MM.1S (cell line): ENCODE measurements around the gene ADAMTS2.

Experiments used
- DNase-seq: peaks from one replicate; pipeline ENCODE4 v3.0.0-alpha.2; 2015
- H2AFZ ChIP-seq: fragments of 300-600 bp; sonication (generic); 2 replicates; pipeline ENCODE4 v1.6.0; 2016; ENCODE audit warnings: antibody characterized with exemption, low read length
- H3F3A ChIP-seq: fragments of 300-600 bp; sonication (generic); 2 replicates; pipeline ENCODE4 v1.6.1; 2016; ENCODE audit warnings: mild to moderate bottlenecking, antibody characterized with exemption, low read length, moderate library complexity, mixed read lengths; ENCODE audit not compliant: insufficient read depth
- H3K27ac ChIP-seq: fragments of 300-600 bp; sonication (generic); 2 replicates; pipeline ENCODE4 v1.5.1; 2016; ENCODE audit warnings: mild to moderate bottlenecking, low read length
- H3K27me3 ChIP-seq: fragments of 300-600 bp; sonication (generic); replicated peaks from 2 replicates; pipeline ENCODE4 v1.6.0; 2016; ENCODE audit warnings: low read length; ENCODE audit not compliant: insufficient read depth
- H3K36me3 ChIP-seq: fragments of 300-600 bp; sonication (generic); replicated peaks from 2 replicates; pipeline ENCODE4 v1.6.1; 2016; ENCODE audit warnings: mild to moderate bottlenecking, low read length, mixed read lengths; ENCODE audit not compliant: insufficient read depth
- H3K4me1 ChIP-seq: fragments of 300-600 bp; sonication (generic); 2 replicates; pipeline ENCODE4 v1.6.1; 2016; ENCODE audit warnings: low read length, mixed read lengths
- H3K4me2 ChIP-seq: fragments of 300-600 bp; sonication (generic); 2 replicates; pipeline ENCODE4 v1.6.0; 2016; ENCODE audit warnings: low read depth, low read length
- H3K4me3 ChIP-seq: fragments of 300-600 bp; sonication (generic); 2 replicates; pipeline ENCODE4 v1.5.1; 2016; ENCODE audit warnings: low read length, mixed read lengths
- H3K79me2 ChIP-seq: fragments of 300-600 bp; sonication (generic); 2 replicates; pipeline ENCODE4 v1.6.1; 2016; ENCODE audit warnings: mixed run types, low read length, mixed read lengths
- H3K9ac ChIP-seq: fragments of 300-600 bp; sonication (generic); 2 replicates; pipeline ENCODE4 v1.6.1; 2016; ENCODE audit warnings: low read length, mixed read lengths
- H3K9me2 ChIP-seq: fragments of 300-600 bp; sonication (generic); replicated peaks from 2 replicates; pipeline ENCODE4 v1.6.1; 2016; ENCODE audit warnings: mild to moderate bottlenecking, low read length, mixed read lengths; ENCODE audit not compliant: insufficient read depth
- H3K9me3 ChIP-seq: fragments of 300-600 bp; sonication (generic); replicated peaks from 2 replicates; pipeline ENCODE4 v1.6.1; 2016; ENCODE audit warnings: mild to moderate bottlenecking, low read length, mixed read lengths; ENCODE audit not compliant: insufficient read depth
- H4K20me1 ChIP-seq: fragments of 300-600 bp; sonication (generic); 2 replicates; pipeline ENCODE4 v1.6.1; 2016; ENCODE audit warnings: mild to moderate bottlenecking, low read length, moderate library complexity, mixed read lengths; ENCODE audit not compliant: insufficient read depth
- CTCF ChIP-seq: fragments of 300-600 bp; sonication (generic); IDR thresholded peaks from 2 replicates; pipeline ENCODE4 v1.5.1; 2016; ENCODE audit warnings: antibody characterized with exemption, low read length, mixed read lengths
- EZH2 ChIP-seq: fragments of 300-600 bp; sonication (generic); optimal IDR thresholded peaks from 2 replicates; pipeline ENCODE3; 2017; ENCODE audit warnings: low read depth, mild to moderate bottlenecking, antibody characterized with exemption, low read length, mixed read lengths
- EZH2phosphoT487 ChIP-seq: fragments of 300-600 bp; sonication (generic); IDR thresholded peaks from 2 replicates; pipeline ENCODE4 v1.6.1; 2018; ENCODE audit warnings: antibody characterized with exemption, low read length

ADAMTS2 gene

GRCh38 chr5:179229331-179229831, 115.9 kb downstream of the ADAMTS2 start:
- TF ChIP-seq CTCF (no peak), EZH2phosphoT487 (no peak), EZH2 (no peak)
- Histone ChIP-seq H3K36me3 (no peaks in the 10 kb centered on the region), H4K20me1 (no peaks in the 10 kb centered on the region), H2AFZ (no peak overlapping the region), H3K4me2 (no peak overlapping the region), H3F3A (no peaks in the 10 kb centered on the region), H3K9me3 (no peaks in the 10 kb centered on the region), H3K27me3 (peaks cover 48% of the 10 kb centered on the region), H3K79me2 (no peaks in the 10 kb centered on the region), H3K9me2 (no peaks in the 10 kb centered on the region), H3K27ac (no peak overlapping the region), H3K4me1 (no peaks in the 10 kb centered on the region), H3K4me3 (no peak overlapping the region), H3K9ac (no peak overlapping the region)
- DNase-seq, result no peak

DNA sequence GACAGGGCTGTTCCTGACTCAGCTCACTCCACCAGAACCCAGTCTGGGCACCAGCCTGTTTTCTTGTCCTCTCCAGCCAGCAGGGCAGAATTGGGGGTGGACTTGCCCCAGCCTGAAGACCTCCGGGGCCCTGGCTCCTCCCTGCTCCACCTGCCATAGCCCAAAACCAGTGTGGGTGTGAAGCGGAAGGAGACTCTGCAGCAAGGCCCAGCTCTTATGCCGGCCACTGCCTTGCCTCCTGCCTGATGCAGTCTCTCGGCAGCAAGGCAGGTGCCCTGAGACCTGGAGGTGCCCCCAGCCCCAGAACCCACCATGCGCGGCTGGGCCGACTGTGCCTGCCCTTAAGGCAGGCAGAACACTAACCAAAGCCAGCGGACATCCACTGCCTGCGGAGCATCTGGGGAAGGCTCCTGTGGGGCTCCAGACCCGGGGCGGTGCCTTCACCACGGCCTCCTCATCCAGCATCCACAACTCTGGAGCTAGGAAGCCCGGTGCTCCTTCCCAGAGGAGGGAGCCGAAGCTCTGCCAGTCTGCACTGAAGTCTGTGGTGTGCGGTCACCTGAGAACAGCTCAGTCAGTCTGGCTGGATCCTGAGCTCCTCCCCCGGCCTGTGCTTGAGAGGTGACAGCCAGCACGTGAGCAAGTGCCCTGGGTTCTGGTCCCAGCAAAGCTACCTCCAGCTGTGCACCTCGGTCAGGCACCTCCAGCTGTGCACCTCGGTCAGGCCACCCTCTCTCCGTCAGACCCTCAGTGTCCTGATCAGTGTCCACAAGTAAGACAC, 116.7 kb downstream of the ADAMTS2 start:
- H3K4me3 ChIP-seq, result no peak overlapping the region
- H2AFZ ChIP-seq, result no peak overlapping the region
- H3K4me1 ChIP-seq, result no peaks in the 10 kb centered on the region
- TF ChIP-seq EZH2, result no peak
- TF ChIP-seq EZH2phosphoT487, result no peak
- no peak for TF ChIP-seq CTCF
- no peaks in the 10 kb centered on the region for H3K36me3 ChIP-seq
- H3K9me2 ChIP-seq, result no peaks in the 10 kb centered on the region
- no peaks in the 10 kb centered on the region for H3K79me2 ChIP-seq
- no peaks in the 10 kb centered on the region for H3K9me3 ChIP-seq
- no peaks in the 10 kb centered on the region for H4K20me1 ChIP-seq
- DNase-seq, result no peak
- no peak overlapping the region for H3K27ac ChIP-seq
- peaks cover 40% of the 10 kb centered on the region for H3K27me3 ChIP-seq
- H3K4me2 ChIP-seq, result no peak overlapping the region
- H3K9ac ChIP-seq, result no peak overlapping the region
- no peaks in the 10 kb centered on the region for H3F3A ChIP-seq

DNA sequence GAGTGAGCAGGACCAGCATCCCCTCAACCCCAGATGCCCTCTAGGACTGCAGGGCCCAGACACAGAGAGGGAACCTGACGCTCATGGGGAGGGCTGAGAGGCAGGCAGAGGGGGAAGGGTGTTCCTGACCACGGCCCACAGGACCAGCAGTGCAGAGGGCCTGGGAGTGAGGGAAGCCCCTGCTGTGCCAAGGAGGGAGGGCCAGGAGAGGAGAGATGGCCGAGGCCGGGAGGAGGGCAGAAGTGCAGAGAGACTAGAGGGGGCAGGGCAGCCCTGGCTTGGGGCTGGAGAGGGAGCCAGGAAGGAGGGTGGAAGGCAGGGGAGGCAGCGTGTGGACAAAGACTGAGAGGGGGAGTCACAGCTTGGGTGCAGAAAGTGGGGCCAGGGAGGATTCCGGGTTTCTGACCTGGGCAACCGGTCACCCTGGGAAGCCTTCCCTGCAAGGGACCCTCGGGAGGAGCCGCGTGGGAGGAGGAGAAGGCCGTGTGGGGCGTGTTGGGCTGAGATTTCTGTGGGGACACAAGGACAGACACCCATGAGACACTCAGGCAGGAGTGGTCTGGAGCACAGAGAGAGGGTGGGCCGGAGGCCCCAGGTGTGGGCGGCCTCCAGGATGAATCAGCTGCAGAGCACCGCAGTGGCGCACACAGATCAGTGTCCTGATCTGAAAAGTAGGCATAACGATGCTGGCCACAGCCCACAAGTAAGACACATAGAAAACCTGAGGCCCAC, 117.5 kb downstream of the ADAMTS2 start:
- H4K20me1 ChIP-seq, result no peaks in the 10 kb centered on the region
- H3K4me2 ChIP-seq, result no peak overlapping the region
- no peak overlapping the region for H2AFZ ChIP-seq
- no peak overlapping the region for H3K4me3 ChIP-seq
- no peak overlapping the region for H3K9ac ChIP-seq
- H3K4me1 ChIP-seq, result no peaks in the 10 kb centered on the region
- no peak for DNase-seq
- no peaks in the 10 kb centered on the region for H3K79me2 ChIP-seq
- H3K36me3 ChIP-seq, result no peaks in the 10 kb centered on the region
- peaks cover 34% of the 10 kb centered on the region for H3K27me3 ChIP-seq
- no peaks in the 10 kb centered on the region for H3K9me3 ChIP-seq
- TF ChIP-seq CTCF (no peak), EZH2phosphoT487 (no peak), EZH2 (no peak)
- no peaks in the 10 kb centered on the region for H3K9me2 ChIP-seq
- H3F3A ChIP-seq, result no peaks in the 10 kb centered on the region
- H3K27ac ChIP-seq, result no peak overlapping the region
